Activated naive CD8-positive, alpha-beta T cell treated with anti-CD3 and anti-CD28 coated beads, Interleukin-2, amount 10 ng/mL, durations not matched to agents 7 days and 5 days (primary cell): ENCODE results near the gene RHOG. TPM values are rescaled to one million over a fixed set of nuclear protein-coding genes. Genes with fewer than 3 reads are reported as not detected.
A peak's percentile ranks its signal among the peaks of the same experiment; 100 is the strongest.
"Not testable (repeated sequence)": the region's sequence is repeated elsewhere in the genome, so short reads cannot be mapped to it uniquely, and the experiment has no call there.

ENCODE experiments used
- ATAC-seq: fragments of 150-1000 bp; cut with Tn5 transposase; one replicate; pipeline ENCODE4 v1.10.0; 2021; ENCODE audit warnings: low read depth, moderate library complexity
- POLR2A ChIA-PET: fragments of 350-600 bp; sonication (Branson Sonifier 250); formaldehyde crosslinking; loops from one replicate; lab custom pipeline; 2021; ENCODE audit warnings: antibody characterized with exemption; lab: Charles Lee
- DNase-seq: peaks from one replicate; pipeline ENCODE4 v3.0.0; 2021
- H3K27ac Mint-ChIP-seq: one replicate; pipeline ENCODE4 v1.8.0; 2022; ENCODE audit warnings: mild to moderate bottlenecking, mixed read lengths
- H3K27me3 Mint-ChIP-seq: one replicate; pipeline ENCODE4 v1.8.0; 2022; ENCODE audit warnings: mild to moderate bottlenecking, moderate library complexity, mixed read lengths
- H3K36me3 Mint-ChIP-seq: one replicate; pipeline ENCODE4 v1.8.0; 2021; ENCODE audit warnings: mild to moderate bottlenecking, mixed read lengths
- H3K4me1 Mint-ChIP-seq: one replicate; pipeline ENCODE4 v1.8.0; 2021; ENCODE audit warnings: mixed read lengths
- H3K4me3 Mint-ChIP-seq: one replicate; pipeline ENCODE4 v1.8.0; 2022; ENCODE audit warnings: mild to moderate bottlenecking, moderate library complexity, mixed read lengths
- H3K9me3 Mint-ChIP-seq: one replicate; pipeline ENCODE4 v1.8.0; 2021; ENCODE audit warnings: mixed read lengths
- total RNA-seq, 2 experiments: library from RNA; stranded (reverse); gene quantifications; one replicate each; pipeline ENCODE4 v1.2.3, GENCODE V29; 2021

RHOG gene
- total RNA-seq, 2 experiments from 2014 or later = 154 to 159 TPM

DNA sequence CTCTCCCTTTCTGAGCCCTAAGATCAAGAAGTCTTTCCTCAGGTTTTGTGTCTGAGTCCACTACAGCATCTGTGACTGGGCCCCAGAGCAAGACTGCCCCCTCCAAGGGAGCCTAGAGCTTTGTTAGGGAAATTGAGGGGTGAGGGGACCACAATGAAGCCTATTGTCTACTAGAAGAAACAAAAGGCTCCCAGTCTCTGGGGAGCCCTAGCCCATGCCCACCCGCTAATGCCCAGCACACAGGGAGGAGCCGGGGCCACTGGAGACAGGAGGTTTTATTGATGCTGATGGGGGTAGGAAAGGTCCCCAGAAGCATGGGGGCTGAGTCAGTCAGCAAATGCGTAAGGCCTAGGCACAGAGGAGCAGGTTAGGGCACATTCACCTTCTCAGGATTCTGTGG is 14.0 kb downstream of the RHOG start:
- no peak overlapping the region for H3K27ac Mint-ChIP-seq
- H3K36me3 Mint-ChIP-seq = peaks cover 19% of the 10 kb centered on the region
- no peaks in the 10 kb centered on the region for H3K27me3 Mint-ChIP-seq
- H3K4me1 Mint-ChIP-seq = peaks cover 53% of the 10 kb centered on the region
- POLR2A ChIA-PET = interaction anchor here (1.9 kb wide), 1 partner anchor 28 kb away, joined by 8 read pairs; the partner anchor contains the start of gene STIM1
- H3K4me3 Mint-ChIP-seq = no peak overlapping the region
- DNase-seq (no peak), ATAC-seq (no peak)
- no peaks in the 10 kb centered on the region for H3K9me3 Mint-ChIP-seq

- H3K36me3 Mint-ChIP-seq = peaks cover 8% of the 10 kb centered on the region
- H3K9me3 Mint-ChIP-seq = no peaks in the 10 kb centered on the region
- POLR2A ChIA-PET = interaction anchor here (0.5 to 3.3 kb wide), 5 partner anchors 11 to 76 kb away, joined by 4 to 26 read pairs (median 8); partner anchors contain the start of genes RHOG and STIM1
- H3K4me3 Mint-ChIP-seq = no peak overlapping the region
- H3K27me3 Mint-ChIP-seq = no peaks in the 10 kb centered on the region
- H3K27ac Mint-ChIP-seq = peak overlapping the region; percentile 60
- H3K4me1 Mint-ChIP-seq = peaks cover 41% of the 10 kb centered on the region
- DNase-seq (no peak), ATAC-seq (peak; percentile 12)
These were observed 15.1 kb downstream of the RHOG start for GRCh38 chr11:3825473-3826154.

DNA sequence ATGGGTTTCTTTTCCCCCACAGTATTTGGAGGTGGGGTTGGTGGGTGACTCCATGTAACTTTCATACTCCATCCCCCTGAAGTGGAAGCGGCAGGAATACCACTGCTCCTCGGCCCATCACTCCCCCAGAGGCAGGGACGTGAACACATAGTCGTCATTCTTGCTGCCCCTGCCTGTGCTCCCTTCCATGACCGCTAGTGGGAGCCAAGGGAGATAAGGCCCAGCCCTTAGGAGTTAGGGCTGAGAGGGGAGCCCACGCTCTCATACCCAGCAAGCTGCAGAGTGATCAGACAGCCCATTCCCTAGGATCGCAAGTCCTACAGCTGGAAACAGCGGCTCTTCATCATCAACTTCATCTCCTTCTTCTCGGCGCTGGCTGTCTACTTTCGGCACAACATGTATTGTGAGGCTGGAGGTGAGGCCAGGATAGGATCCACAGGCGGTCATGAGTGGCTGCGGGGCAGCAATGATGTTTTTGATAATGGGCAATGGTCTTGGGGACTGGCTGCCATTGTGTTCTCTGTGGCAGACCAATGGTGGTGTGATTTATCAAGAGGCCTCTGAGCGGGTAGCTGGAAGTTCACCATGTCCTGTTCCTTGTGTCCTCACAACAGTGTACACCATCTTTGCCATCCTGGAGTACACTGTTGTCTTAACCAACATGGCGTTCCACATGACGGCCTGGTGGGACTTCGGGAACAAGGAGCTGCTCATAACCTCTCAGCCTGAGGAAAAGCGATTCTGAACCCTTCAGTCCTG is 15.9 kb downstream of the RHOG start:
- POLR2A ChIA-PET = interaction anchor here (0.5 to 3.3 kb wide), 5 partner anchors 11 to 76 kb away, joined by 4 to 26 read pairs (median 8); partner anchors contain the start of genes RHOG and STIM1
- DNase-seq (peak; percentile 82), ATAC-seq (peak; percentile 90)
- no peaks in the 10 kb centered on the region for H3K9me3 Mint-ChIP-seq
- no peak overlapping the region for H3K4me3 Mint-ChIP-seq
- peak overlapping the region; percentile 60 for H3K27ac Mint-ChIP-seq
- peaks cover 8% of the 10 kb centered on the region for H3K36me3 Mint-ChIP-seq
- peaks cover 37% of the 10 kb centered on the region for H3K4me1 Mint-ChIP-seq
- H3K27me3 Mint-ChIP-seq = no peaks in the 10 kb centered on the region

GRCh38 chr11:3823762-3824506 is 16.8 kb downstream of the RHOG start:
- peak overlapping the region; percentile 66 for H3K27ac Mint-ChIP-seq
- POLR2A ChIA-PET = interaction anchor here (1.0 to 3.3 kb wide), 3 partner anchors 8 to 17 kb away, joined by 3 to 26 read pairs (median 13); partner anchors contain the start of gene RHOG
- no peaks in the 10 kb centered on the region for H3K27me3 Mint-ChIP-seq
- no peak overlapping the region for H3K4me3 Mint-ChIP-seq
- no peaks in the 10 kb centered on the region for H3K9me3 Mint-ChIP-seq
- DNase-seq (no peak), ATAC-seq (no peak)
- peaks cover 8% of the 10 kb centered on the region for H3K36me3 Mint-ChIP-seq
- H3K4me1 Mint-ChIP-seq = peaks cover 37% of the 10 kb centered on the region

DNA sequence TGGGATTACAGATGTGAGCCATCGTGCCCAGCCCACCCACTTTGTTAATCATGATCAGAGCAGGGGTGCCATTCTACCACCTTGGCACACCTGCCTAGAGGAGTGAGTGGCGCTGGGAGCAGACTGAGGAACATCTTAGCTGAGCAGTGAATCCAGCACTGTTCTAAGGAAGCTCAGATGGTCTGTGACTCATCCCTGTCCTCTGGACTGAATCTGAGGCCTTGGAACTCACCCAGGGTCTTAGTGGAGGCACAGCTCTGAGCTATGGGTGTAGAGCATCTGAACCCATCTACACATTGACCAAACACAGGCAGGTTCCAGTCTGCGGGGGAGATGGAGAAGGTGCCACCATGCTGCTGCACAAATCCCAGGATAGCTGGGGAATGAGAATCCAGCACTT is 17.5 kb downstream of the RHOG start:
- Mint-ChIP-seq H3K27ac (no peak overlapping the region), H3K9me3 (no peaks in the 10 kb centered on the region), H3K4me3 (no peak overlapping the region), H3K36me3 (peaks cover 8% of the 10 kb centered on the region), H3K27me3 (no peaks in the 10 kb centered on the region), H3K4me1 (peaks cover 37% of the 10 kb centered on the region)
- ATAC-seq (no peak), DNase-seq (no peak)
- POLR2A ChIA-PET = interaction anchor here (1.0 to 3.3 kb wide), 2 partner anchors 9 to 17 kb away, joined by 3 to 26 read pairs; partner anchors contain the start of gene RHOG

GRCh38 chr11:3822312-3822711 is 18.4 kb downstream of the RHOG start:
- H3K9me3 Mint-ChIP-seq = no peaks in the 10 kb centered on the region
- no peak overlapping the region for H3K27ac Mint-ChIP-seq
- ATAC-seq = no peak
- no peaks in the 10 kb centered on the region for H3K27me3 Mint-ChIP-seq
- H3K4me1 Mint-ChIP-seq = peaks cover 32% of the 10 kb centered on the region
- DNase-seq = no peak
- H3K36me3 Mint-ChIP-seq = peaks cover 9% of the 10 kb centered on the region
- POLR2A ChIA-PET = no interaction called here
- no peak overlapping the region for H3K4me3 Mint-ChIP-seq

- no peak overlapping the region for H3K4me3 Mint-ChIP-seq
- H3K27me3 Mint-ChIP-seq = no peaks in the 10 kb centered on the region
- H3K36me3 Mint-ChIP-seq = peaks cover 6% of the 10 kb centered on the region
- H3K4me1 Mint-ChIP-seq = peaks cover 25% of the 10 kb centered on the region
- POLR2A ChIA-PET = interaction anchor here (0.7 to 1.0 kb wide), 2 partner anchors 15 to 20 kb away, joined by 3 read pairs; partner anchors contain the start of gene RHOG
- H3K27ac Mint-ChIP-seq = no peak overlapping the region
- DNase-seq = no peak
- H3K9me3 Mint-ChIP-seq = no peaks in the 10 kb centered on the region
- no peak for ATAC-seq
These were observed 19.8 kb downstream of the RHOG start for GRCh38 chr11:3820971-3821370.

DNA sequence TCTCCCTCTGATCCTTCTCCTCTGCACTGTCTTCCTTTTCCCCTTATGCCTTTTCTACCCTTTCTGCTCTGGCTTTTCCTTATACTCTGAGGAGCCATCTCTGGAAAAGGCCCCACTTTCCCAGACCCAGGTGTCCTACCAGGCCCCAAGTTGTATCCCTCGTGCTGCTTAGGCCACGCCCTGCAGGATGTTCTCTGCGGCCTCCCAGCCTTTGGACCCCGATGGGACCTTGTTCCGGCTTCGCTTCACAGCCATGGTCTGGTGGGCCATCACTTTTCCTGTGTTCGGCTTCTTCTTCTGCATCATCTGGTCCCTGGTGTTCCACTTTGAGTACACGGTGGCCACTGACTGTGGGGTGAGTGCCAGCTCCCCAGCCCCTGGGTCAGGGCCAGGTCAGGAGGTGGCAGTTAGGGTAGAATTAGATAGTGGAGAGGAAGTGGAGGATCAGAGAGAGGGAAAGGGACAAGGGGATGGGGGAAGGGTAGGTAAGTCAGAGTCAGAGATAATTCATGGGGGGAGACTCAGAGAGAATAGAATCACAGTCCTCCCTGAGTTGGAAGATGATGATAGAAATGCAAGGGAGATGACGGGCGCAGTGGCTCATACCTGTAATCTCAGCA is 23.5 kb downstream of the RHOG start:
- Mint-ChIP-seq H3K9me3 (no peaks in the 10 kb centered on the region), H3K4me1 (no peaks in the 10 kb centered on the region), H3K27me3 (no peaks in the 10 kb centered on the region), H3K4me3 (no peak overlapping the region), H3K36me3 (peaks cover 2% of the 10 kb centered on the region), H3K27ac (no peak overlapping the region)
- DNase-seq (no peak), ATAC-seq (no peak)
- POLR2A ChIA-PET = interaction anchor here (0.6 to 0.9 kb wide), 2 partner anchors 13 to 19 kb away, joined by 3 read pairs; no protein-coding TSS in a partner anchor

GRCh38 chr11:3816673-3817072 is 24.1 kb downstream of the RHOG start:
- Mint-ChIP-seq H3K4me3 (no peak overlapping the region), H3K4me1 (peaks cover 2% of the 10 kb centered on the region), H3K27me3 (no peaks in the 10 kb centered on the region), H3K36me3 (peaks cover 2% of the 10 kb centered on the region), H3K27ac (no peak overlapping the region), H3K9me3 (no peaks in the 10 kb centered on the region)
- DNase-seq (no peak), ATAC-seq (no peak)
- POLR2A ChIA-PET = interaction anchor here (0.6 kb wide), 2 partner anchors 14 to 25 kb away, joined by 3 read pairs; no protein-coding TSS in a partner anchor

DNA sequence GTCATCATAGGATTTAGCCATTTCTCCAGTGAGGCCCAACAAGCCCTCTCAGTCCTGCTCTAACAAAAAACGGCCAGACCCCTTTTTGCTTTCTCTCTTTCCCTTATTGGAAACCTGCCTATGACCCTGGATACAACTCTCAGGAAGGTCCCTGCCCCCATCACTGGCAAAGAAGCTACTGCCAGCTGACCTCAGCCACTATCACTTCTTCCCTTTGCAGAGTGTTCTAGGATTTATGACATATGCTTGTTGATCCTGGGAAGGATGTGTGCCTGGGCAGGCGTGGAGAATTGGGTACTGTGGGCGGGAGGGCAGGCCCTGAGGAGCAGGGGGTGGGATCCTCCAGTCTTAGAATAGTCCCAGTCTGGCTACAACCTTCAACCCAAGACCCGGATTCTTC is 24.9 kb downstream of the RHOG start:
- Mint-ChIP-seq H3K36me3 (peaks cover 2% of the 10 kb centered on the region), H3K4me1 (peaks cover 2% of the 10 kb centered on the region), H3K4me3 (no peak overlapping the region), H3K9me3 (no peaks in the 10 kb centered on the region), H3K27me3 (no peaks in the 10 kb centered on the region), H3K27ac (no peak overlapping the region)
- POLR2A ChIA-PET = interaction anchor here (0.6 kb wide), 1 partner anchor 24 kb away, joined by 3 read pairs; no protein-coding TSS in a partner anchor
- no peak for ATAC-seq
- DNase-seq = no peak

DNA sequence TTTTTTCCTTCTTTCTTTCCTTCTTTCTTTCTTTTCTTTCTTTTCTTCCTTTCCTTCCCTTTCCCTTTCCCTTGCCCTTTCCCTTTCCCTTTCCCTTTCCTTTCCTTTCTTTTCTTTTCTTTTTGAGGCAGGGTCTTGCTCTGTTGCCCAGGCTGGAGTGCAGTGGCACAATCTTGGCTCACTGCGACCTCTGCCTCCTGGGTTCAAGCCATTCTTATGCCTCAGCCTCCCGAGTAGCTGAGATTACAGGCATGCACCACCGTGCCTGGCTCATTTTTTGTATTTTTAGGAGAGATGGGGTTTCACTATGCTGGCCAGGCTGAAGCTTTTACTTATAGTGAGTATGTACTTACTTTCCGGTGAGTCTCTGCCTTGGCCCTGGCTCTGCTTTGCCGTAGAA is 25.9 kb downstream of the RHOG start:
- not testable (repeated sequence) for H3K4me1 Mint-ChIP-seq, ATAC-seq, H3K27me3 Mint-ChIP-seq, H3K27ac Mint-ChIP-seq, H3K36me3 Mint-ChIP-seq, DNase-seq, H3K4me3 Mint-ChIP-seq, H3K9me3 Mint-ChIP-seq
- POLR2A ChIA-PET = interaction anchor here (0.6 kb wide), 1 partner anchor 26 kb away, joined by 3 read pairs; no protein-coding TSS in a partner anchor

- DNase-seq = no peak
- no peak overlapping the region for H3K27ac Mint-ChIP-seq
- no peaks in the 10 kb centered on the region for H3K27me3 Mint-ChIP-seq
- H3K4me3 Mint-ChIP-seq = no peak overlapping the region
- POLR2A ChIA-PET = interaction anchor here (1.0 to 1.2 kb wide), 2 partner anchors 31 to 44 kb away, joined by 3 to 6 read pairs; no protein-coding TSS in a partner anchor
- H3K9me3 Mint-ChIP-seq = no peaks in the 10 kb centered on the region
- H3K4me1 Mint-ChIP-seq = peaks cover 13% of the 10 kb centered on the region
- no peaks in the 10 kb centered on the region for H3K36me3 Mint-ChIP-seq
- no peak for ATAC-seq
These were observed 29.8 kb downstream of the RHOG start for GRCh38 chr11:3810951-3811350.
